H1 (cell line): ENCODE data around the gene RAP1B. TPM values are rescaled to one million over a fixed set of nuclear protein-coding genes. Genes with fewer than 3 reads are reported as not detected.

Source experiments
- CTCF ChIA-PET: fragments of 300-600 bp; sonication (Branson Sonifier 250); formaldehyde crosslinking; loops from one replicate; lab custom pipeline; 2021; ENCODE audit not compliant: partially characterized antibody; lab: Charles Lee
- POLR2A ChIA-PET: fragments of 300-600 bp; sonication (Branson Sonifier 250); formaldehyde crosslinking; loops from one replicate; lab custom pipeline; 2021; ENCODE audit warnings: inconsistent platforms; ENCODE audit not compliant: partially characterized antibody; lab: Charles Lee
- DNase-seq, 2 experiments: peaks; one replicate each; pipeline versions ENCODE4 v3.0.0 to v3.0.0-alpha.2; 2010 to 2022; ENCODE audit warnings: low spot score in 2 of 2, low read depth in 1 of 2, mixed read lengths in 1 of 2
- FAIRE-seq: peaks from 2 replicates; lab custom pipeline; 2011; peaks lifted over from hg19 to GRCh38; lab: Jason Lieb, UNC
- H2AFZ ChIP-seq: 2 replicates; pipeline ENCODE4 v1.8.1; 2012; ENCODE audit warnings: low read length, inconsistent platforms
- H2AK5ac ChIP-seq: 2 replicates; pipeline ENCODE4 v1.6.1; 2013; ENCODE audit warnings: low read depth, low read length
- H2BK120ac ChIP-seq: replicated peaks from 2 replicates; pipeline ENCODE3; 2013; ENCODE audit warnings: low read depth, low read length, inconsistent platforms
- H2BK12ac ChIP-seq: 2 replicates; pipeline ENCODE4 v1.6.1; 2013; ENCODE audit warnings: low read depth, low read length
- H2BK15ac ChIP-seq: 2 replicates; pipeline ENCODE4 v1.6.1; 2013; ENCODE audit warnings: low read length
- H2BK20ac ChIP-seq: 2 replicates; pipeline ENCODE4 v1.6.1; 2013; ENCODE audit warnings: low read length
- H2BK5ac ChIP-seq: 2 replicates; pipeline ENCODE4 v1.6.1; 2013; ENCODE audit warnings: low read depth, low read length
- H3K14ac ChIP-seq: 2 replicates; pipeline ENCODE4 v1.6.1; 2013; ENCODE audit warnings: inconsistent platforms; ENCODE audit not compliant: insufficient read length
- H3K18ac ChIP-seq: 2 replicates; pipeline ENCODE4 v1.6.1; 2013; ENCODE audit warnings: low read length; ENCODE audit errors: extremely low read depth
- H3K23ac ChIP-seq: 2 replicates; pipeline ENCODE4 v1.6.1; 2013; ENCODE audit warnings: inconsistent platforms; ENCODE audit not compliant: insufficient read length
- H3K23me2 ChIP-seq: 2 replicates; pipeline ENCODE4 v1.6.1; 2013; ENCODE audit warnings: low read depth, low read length
- H3K27ac ChIP-seq: 2 replicates; pipeline ENCODE4 v1.6.1; 2011; ENCODE audit warnings: low read depth, low read length, inconsistent platforms
- H3K27me3 ChIP-seq, 4 experiments: replicated peaks in 1 of 4; 1 replicate in 1 of 4; 2 replicates in 3 of 4; pipeline versions ENCODE4 v1.6.1 to v1.8.1; 2011 to 2013; ENCODE audit warnings: low read length in 3 of 4, mild to moderate bottlenecking in 3 of 4, inconsistent platforms in 2 of 4, mixed read lengths in 2 of 4, moderate library complexity in 1 of 4; ENCODE audit not compliant: control insufficient read depth in 3 of 4, insufficient read depth in 3 of 4; ENCODE audit errors: extremely low read depth in 1 of 4
- H3K36me3 ChIP-seq, 4 experiments: 2 replicates each; pipeline versions ENCODE4 v1.6.1 to v1.8.1; 2011 to 2013; ENCODE audit warnings: mild to moderate bottlenecking in 4 of 4, low read length in 3 of 4, moderate library complexity in 2 of 4, control low read depth in 1 of 4, inconsistent platforms in 1 of 4; ENCODE audit not compliant: insufficient read depth in 4 of 4, control insufficient read depth in 2 of 4
- H3K4ac ChIP-seq: replicated peaks from 2 replicates; pipeline ENCODE3; 2013; ENCODE audit warnings: low read length, low read depth, mixed read lengths, inconsistent platforms; ENCODE audit not compliant: insufficient read length
- H3K4me1 ChIP-seq, 4 experiments: replicated peaks in 1 of 4; 1 replicate in 1 of 4; 2 replicates in 3 of 4; pipeline versions ENCODE4 v1.6.1 to v1.8.1; 2011 to 2013; ENCODE audit warnings: low read length in 3 of 4, inconsistent platforms in 2 of 4, mixed read lengths in 1 of 4; ENCODE audit not compliant: insufficient read depth in 4 of 4, control insufficient read depth in 3 of 4
- H3K4me2 ChIP-seq, 2 experiments: 2 replicates each; pipeline versions ENCODE4 v1.6.1 to v1.8.1; 2011 to 2013; ENCODE audit warnings: low read depth in 2 of 2, low read length in 2 of 2, control low read depth in 1 of 2, inconsistent platforms in 1 of 2, mild to moderate bottlenecking in 1 of 2; ENCODE audit not compliant: insufficient read depth in 1 of 2
- H3K4me3 ChIP-seq, 4 experiments: fragments of 200-600, 300-600 bp in 1 of 4; sonication (generic), shearing (Covaris generic), sonication (Bioruptor Twin) in 1 of 4; 2 replicates each; pipeline versions ENCODE4 v1.5.1 to v1.8.1; 2011 to 2016; ENCODE audit warnings: low read length in 4 of 4, low read depth in 3 of 4, control low read depth in 2 of 4, inconsistent platforms in 2 of 4, mild to moderate bottlenecking in 2 of 4, mixed read lengths in 1 of 4, moderate library complexity in 1 of 4; ENCODE audit not compliant: insufficient read depth in 2 of 4; ENCODE audit errors: extremely low read depth in 1 of 4
- H3K56ac ChIP-seq: replicated peaks from 2 replicates; pipeline ENCODE3; 2013; ENCODE audit warnings: low read depth, mild to moderate bottlenecking, mixed read lengths, low read length, inconsistent platforms; ENCODE audit not compliant: insufficient read length
- H3K79me1 ChIP-seq: 2 replicates; pipeline ENCODE4 v1.6.1; 2013; ENCODE audit warnings: low read depth, low read length, control low read depth
- H3K79me2 ChIP-seq, 2 experiments: 2 replicates each; pipeline versions ENCODE4 v1.6.1 to v1.8.1; 2012 to 2013; ENCODE audit warnings: low read length in 2 of 2, mild to moderate bottlenecking in 2 of 2, inconsistent platforms in 1 of 2; ENCODE audit not compliant: insufficient read depth in 2 of 2, control insufficient read depth in 1 of 2
- H3K9ac ChIP-seq, 4 experiments: replicated peaks in 1 of 4; 1 replicate in 1 of 4; 2 replicates in 3 of 4; pipeline versions ENCODE4 v1.6.1 to v1.8.1; 2011 to 2013; ENCODE audit warnings: low read depth in 3 of 4, low read length in 3 of 4, control low read depth in 2 of 4, mild to moderate bottlenecking in 2 of 4, moderate library complexity in 2 of 4, inconsistent platforms in 1 of 4; ENCODE audit errors: extremely low read depth in 1 of 4
- H3K9me3 ChIP-seq, 2 experiments: 2 replicates each; pipeline versions ENCODE4 v1.6.1 to v1.8.1; 2012 to 2013; ENCODE audit warnings: mild to moderate bottlenecking in 2 of 2, moderate library complexity in 2 of 2, control low read depth in 1 of 2, inconsistent platforms in 1 of 2, low read depth in 1 of 2, low read length in 1 of 2, mixed read lengths in 1 of 2; ENCODE audit not compliant: insufficient read depth in 2 of 2
- H4K20me1 ChIP-seq, 2 experiments: replicated peaks in 1 of 2; 2 replicates each; pipeline versions ENCODE3 to v1.8.1; 2011 to 2013; ENCODE audit warnings: inconsistent platforms in 2 of 2, low read length in 2 of 2, mild to moderate bottlenecking in 1 of 2; ENCODE audit not compliant: insufficient read depth in 2 of 2, control insufficient read depth in 1 of 2
- H4K5ac ChIP-seq: 2 replicates; pipeline ENCODE4 v1.6.1; 2013; ENCODE audit warnings: low read length, low read depth, mixed read lengths, inconsistent platforms; ENCODE audit not compliant: insufficient read length
- H4K8ac ChIP-seq: 2 replicates; pipeline ENCODE4 v1.8.0; 2013; ENCODE audit warnings: mild to moderate bottlenecking, moderate library complexity, low read length, inconsistent platforms; ENCODE audit not compliant: insufficient read depth; ENCODE audit errors: extremely low read depth
- H4K91ac ChIP-seq: replicated peaks from 2 replicates; pipeline ENCODE3; 2013; ENCODE audit warnings: low read length, mixed read lengths, inconsistent platforms; ENCODE audit not compliant: insufficient read length
- EP300 ChIP-seq, 2 experiments: IDR thresholded peaks; 1 replicate in 1 of 2; 2 replicates in 1 of 2; pipeline ENCODE4 v1.6.1; 2011 to 2012; ENCODE audit warnings: low read depth in 2 of 2, low read length in 2 of 2, mild to moderate bottlenecking in 2 of 2, borderline replicate concordance in 1 of 2, inconsistent platforms in 1 of 2, moderate library complexity in 1 of 2
- GTF2F1 ChIP-seq: IDR thresholded peaks from 2 replicates; pipeline ENCODE4 v1.6.1; 2012; ENCODE audit warnings: low read depth, low read length, improper control_type of control experiment, borderline replicate concordance
- HDAC6 ChIP-seq: IDR thresholded peaks from one replicate; pipeline ENCODE4 v1.7.1; 2012; ENCODE audit warnings: low read depth, mild to moderate bottlenecking, inconsistent platforms, low read length, moderate library complexity
- KDM1A ChIP-seq: fragments of 200-600, 300-600 bp; sonication (generic); IDR thresholded peaks from 2 replicates; pipeline ENCODE4 v1.7.1; 2016; ENCODE audit warnings: mild to moderate bottlenecking, low read length, borderline replicate concordance
- MAFK ChIP-seq: IDR thresholded peaks from 2 replicates; pipeline ENCODE4 v1.6.1; 2012; ENCODE audit warnings: low read depth, mild to moderate bottlenecking, improper control_type of control experiment, low read length
- MAX ChIP-seq: IDR thresholded peaks from 2 replicates; pipeline ENCODE4 v1.6.1; 2012; ENCODE audit warnings: inconsistent platforms
- PHF8 ChIP-seq: fragments of 200-600 bp; sonication (generic); conservative IDR thresholded peaks from 2 replicates; pipeline ENCODE4 v1.7.1; 2012; ENCODE audit warnings: low read depth, mild to moderate bottlenecking, inconsistent platforms, low read length, moderate library complexity
- SP4 ChIP-seq: IDR thresholded peaks from 2 replicates; pipeline ENCODE4 v1.6.1; 2012; ENCODE audit warnings: low read length, inconsistent platforms
- WGBS, 2 experiments: shearing (Covaris generic) in 1 of 2; methylation state at CpG; one replicate each; pipeline versions ENCODE4 v1.1.6 to v1.1.7; 2013 to 2015; ENCODE audit warnings: low lambda C conversion rate in 2 of 2, mixed read lengths in 2 of 2, inconsistent platforms in 1 of 2, low coverage in 1 of 2, missing lambda C conversion rate in 1 of 2; ENCODE audit not compliant: insufficient replicate concordance in 2 of 2, insufficient coverage in 1 of 2, insufficient read length in 1 of 2; ENCODE audit errors: extremely low coverage in 1 of 2, missing lambda C conversion rate in 1 of 2; 5-methylcytosine and 5-hydroxymethylcytosine counted together
- polyA plus RNA-seq, 7 experiments: library from polyadenylated mRNA; depleted of rRNA in 3 of 7; stranded (reverse) in 5 of 7; unstranded in 2 of 7; fragments of >200 nt in 5 of 7; fragments of 200-250 nt in 2 of 7; gene quantifications; 1 replicate in 5 of 7; 2 replicates in 1 of 7; 4 replicates in 1 of 7; pipeline versions ENCODE4 v1.2.1 to v1.2.3, GENCODE V29; 2011 to 2013; ENCODE audit warnings: missing spikeins in 2 of 7, mixed read lengths in 2 of 7
- total RNA-seq: library from RNA; stranded (reverse); fragmentation: NEBNext Ultra II Directional; extraction: Animal tissue kit (Norgen Biotek cat#: 25700); gene quantifications from 2 replicates; pipeline ENCODE4 v1.2.1, GENCODE V29; 2021
- TF ChIP-seq, protein P1 (sequence below), 3 experiments: IDR thresholded peaks; 1 replicate in 2 of 3; 2 replicates in 1 of 3; pipeline versions ENCODE4 v1.5.1 to v1.6.1; 2011; ENCODE audit warnings: low read length in 3 of 3, mild to moderate bottlenecking in 3 of 3, inconsistent platforms in 2 of 3, low read depth in 1 of 3, moderate library complexity in 1 of 3; ENCODE audit not compliant: insufficient read depth in 1 of 3; ENCODE audit errors: control extremely low read depth in 1 of 3
- TF ChIP-seq, protein P2 (sequence below): IDR thresholded peaks from 2 replicates; pipeline ENCODE4 v1.6.1; 2011; ENCODE audit warnings: low read length, improper control_type of control experiment

Gene RAP1B
- total and polyA plus RNA-seq, 2 of the 8 experiments (the other 6 are each of a cell fraction or from before 2014, with no cell fraction given) = 61.4 to 112 TPM

GRCh38 chr12:68631227-68631626 lies 20.5 kb downstream of the RAP1B start:
- peaks cover under 1 to 4% of the 10 kb centered on the region in 2 experiments for H4K20me1 ChIP-seq
- H3K18ac ChIP-seq = no peak overlapping the region
- H2BK12ac ChIP-seq = no peak overlapping the region
- H3K4ac ChIP-seq = no peak overlapping the region
- 97% methylated on average over 3 of the region's 3 CpGs; no CpG with 5 or more reads in 1 of the 2 experiments for WGBS, 2 experiments
- CTCF ChIA-PET = no interaction called here
- H3K36me3 ChIP-seq = peaks cover 0 to 14% (median 3%) of the 10 kb centered on the region in 4 experiments; a peak in 4 of 8 replicates
- H4K5ac ChIP-seq = no peak overlapping the region
- no peak overlapping the region for H3K4me2 ChIP-seq
- no peak overlapping the region for H3K14ac ChIP-seq
- FAIRE-seq (no peak), DNase-seq (no peak)
- H3K56ac ChIP-seq = no peak overlapping the region
- 0 out of 2 replicates have a peak, but pooled peaks cover 3% of the 10 kb centered on the region for H3K79me1 ChIP-seq
- no peak overlapping the region for H2AFZ ChIP-seq
- no peaks in the 10 kb centered on the region for H3K4me1 ChIP-seq
- no peaks in the 10 kb centered on the region for H3K27me3 ChIP-seq
- no peak overlapping the region for H2BK5ac ChIP-seq
- no peak overlapping the region for H2BK120ac ChIP-seq
- no peak overlapping the region for H3K23ac ChIP-seq
- H2BK20ac ChIP-seq = no peak overlapping the region
- H3K9ac ChIP-seq = no peak overlapping the region
- peaks cover 5 to 92% of the 10 kb centered on the region in 2 experiments for H3K79me2 ChIP-seq
- no peak overlapping the region for H3K27ac ChIP-seq
- H3K23me2 ChIP-seq = no peaks in the 10 kb centered on the region
- H3K4me3 ChIP-seq = no peak overlapping the region
- no peak overlapping the region for H4K91ac ChIP-seq
- H2BK15ac ChIP-seq = no peak overlapping the region
- POLR2A ChIA-PET = interaction anchor here (0.8 kb wide), 1 partner anchor 21 kb away, joined by 4 read pairs; no protein-coding TSS in a partner anchor
- no peak overlapping the region for H4K8ac ChIP-seq
- peaks cover 0 to 6% of the 10 kb centered on the region in 2 experiments; a peak in 1 of 4 replicates for H3K9me3 ChIP-seq
- no peak overlapping the region for H2AK5ac ChIP-seq
- TF ChIP-seq EP300 (IDR thresholded peaks at IDR 0.05; ENCODE audit: borderline replicate concordance in 1 of 2, low read depth in 2 of 2, low read length in 2 of 2) = no peak
- TF ChIP-seq MAFK = no peak
- no peak for TF ChIP-seq SP4
- TF ChIP-seq KDM1A = no peak
- TF ChIP-seq, protein P1, sequence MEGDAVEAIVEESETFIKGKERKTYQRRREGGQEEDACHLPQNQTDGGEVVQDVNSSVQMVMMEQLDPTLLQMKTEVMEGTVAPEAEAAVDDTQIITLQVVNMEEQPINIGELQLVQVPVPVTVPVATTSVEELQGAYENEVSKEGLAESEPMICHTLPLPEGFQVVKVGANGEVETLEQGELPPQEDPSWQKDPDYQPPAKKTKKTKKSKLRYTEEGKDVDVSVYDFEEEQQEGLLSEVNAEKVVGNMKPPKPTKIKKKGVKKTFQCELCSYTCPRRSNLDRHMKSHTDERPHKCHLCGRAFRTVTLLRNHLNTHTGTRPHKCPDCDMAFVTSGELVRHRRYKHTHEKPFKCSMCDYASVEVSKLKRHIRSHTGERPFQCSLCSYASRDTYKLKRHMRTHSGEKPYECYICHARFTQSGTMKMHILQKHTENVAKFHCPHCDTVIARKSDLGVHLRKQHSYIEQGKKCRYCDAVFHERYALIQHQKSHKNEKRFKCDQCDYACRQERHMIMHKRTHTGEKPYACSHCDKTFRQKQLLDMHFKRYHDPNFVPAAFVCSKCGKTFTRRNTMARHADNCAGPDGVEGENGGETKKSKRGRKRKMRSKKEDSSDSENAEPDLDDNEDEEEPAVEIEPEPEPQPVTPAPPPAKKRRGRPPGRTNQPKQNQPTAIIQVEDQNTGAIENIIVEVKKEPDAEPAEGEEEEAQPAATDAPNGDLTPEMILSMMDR (IDR thresholded peaks at IDR 0.05; ENCODE audit: control extremely low read depth in 1 of 3, insufficient read depth in 1 of 3, low read depth in 1 of 3, low read length in 3 of 3) = no peak
- no peak for TF ChIP-seq HDAC6
- TF ChIP-seq GTF2F1 = no peak
- TF ChIP-seq, protein P2, sequence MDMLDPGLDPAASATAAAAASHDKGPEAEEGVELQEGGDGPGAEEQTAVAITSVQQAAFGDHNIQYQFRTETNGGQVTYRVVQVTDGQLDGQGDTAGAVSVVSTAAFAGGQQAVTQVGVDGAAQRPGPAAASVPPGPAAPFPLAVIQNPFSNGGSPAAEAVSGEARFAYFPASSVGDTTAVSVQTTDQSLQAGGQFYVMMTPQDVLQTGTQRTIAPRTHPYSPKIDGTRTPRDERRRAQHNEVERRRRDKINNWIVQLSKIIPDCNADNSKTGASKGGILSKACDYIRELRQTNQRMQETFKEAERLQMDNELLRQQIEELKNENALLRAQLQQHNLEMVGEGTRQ = no peak
- TF ChIP-seq MAX = no peak
- TF ChIP-seq PHF8 = no peak
